GM18511 (cell line): Measurements from ENCODE around the gene SGCG.
"Not testable (repeated sequence)": the region's sequence is repeated elsewhere in the genome, so short reads cannot be mapped to it uniquely, and the experiment has no call there.

ENCODE experiments used
- ATAC-seq: cut with Tn5 transposase; IDR thresholded peaks from one replicate; pipeline ENCODE4 v1.9.1; 2021; ENCODE audit warnings: mild to moderate bottlenecking, moderate library complexity; ENCODE audit not compliant: unreplicated experiment

SGCG gene

GRCh38 chr13:23203516-23203915 lies 22.7 kb downstream of the SGCG start:
- ATAC-seq: no peak

GRCh38 chr13:23205807-23206206 lies 25.0 kb downstream of the SGCG start:
- no peak for ATAC-seq

- no peak for ATAC-seq
These were observed 31.9 kb downstream of the SGCG start for GRCh38 chr13:23212671-23213070.

- ATAC-seq: no peak
These were observed 50.5 kb downstream of the SGCG start for GRCh38 chr13:23231241-23231640.

GRCh38 chr13:23235994-23236393 lies 55.2 kb downstream of the SGCG start:
- no peak for ATAC-seq

- ATAC-seq: no peak
These were observed 62.3 kb downstream of the SGCG start for GRCh38 chr13:23243066-23243465.

GRCh38 chr13:23248410-23248809 lies 67.6 kb downstream of the SGCG start:
- ATAC-seq: not testable (repeated sequence)

GRCh38 chr13:23254506-23254905 lies 73.7 kb downstream of the SGCG start:
- no peak for ATAC-seq

- no peak for ATAC-seq
These were observed 86.8 kb downstream of the SGCG start for GRCh38 chr13:23267571-23267970.

GRCh38 chr13:23268441-23268840 lies 87.7 kb downstream of the SGCG start:
- peak; percentile 88 for ATAC-seq

- no peak for ATAC-seq
These were observed 90.6 kb downstream of the SGCG start for GRCh38 chr13:23271331-23271730.

GRCh38 chr13:23273498-23273897 lies 92.7 kb downstream of the SGCG start:
- no peak for ATAC-seq

- no peak for ATAC-seq
These were observed 98.5 kb downstream of the SGCG start for GRCh38 chr13:23279321-23279720.

GRCh38 chr13:23288564-23288963 lies 107.8 kb downstream of the SGCG start:
- no peak for ATAC-seq

GRCh38 chr13:23288995-23289394 lies 108.2 kb downstream of the SGCG start:
- no peak for ATAC-seq

- ATAC-seq: no peak
These were observed 109.2 kb downstream of the SGCG start for GRCh38 chr13:23289917-23290357.

- no peak for ATAC-seq
These were observed 111.8 kb downstream of the SGCG start for GRCh38 chr13:23292586-23292985.

- ATAC-seq: not testable (repeated sequence)
These were observed 134.1 kb downstream of the SGCG start for GRCh38 chr13:23314837-23315236.

- ATAC-seq: no peak
These were observed 139.1 kb downstream of the SGCG start for GRCh38 chr13:23319883-23320224.

GRCh38 chr13:23320926-23321534 lies 140.3 kb downstream of the SGCG start:
- ATAC-seq: peak; percentile 31

- ATAC-seq: peak; percentile 90
These were observed 140.9 kb downstream of the SGCG start for GRCh38 chr13:23321535-23322241.
